Breast epithelium (tissue), 4 donors: ENCODE measurements around the gene TAS2R41. TPM values are rescaled to one million over a fixed set of nuclear protein-coding genes. Genes with fewer than 3 reads are reported as not detected.

Source experiments
- DNase-seq, 2 donors: peaks; one replicate each; pipeline ENCODE4 v3.0.0-alpha.2; 2019; ENCODE audit warnings: low spot score in 2 of 2
- H3K27ac ChIP-seq, 2 donors: fragments of 200-600 bp; sonication (generic) in 1 of 2; one replicate each; pipeline ENCODE4 v1.5.1; 2016 to 2019; ENCODE audit warnings: mild to moderate bottlenecking in 1 of 2
- H3K27me3 ChIP-seq, 2 donors: fragments of 200-600 bp; sonication (generic) in 1 of 2; one replicate each; pipeline versions ENCODE4 v1.5.1 to v1.6.0; 2017 to 2019; ENCODE audit warnings: control low read depth in 1 of 2, mild to moderate bottlenecking in 1 of 2
- H3K36me3 ChIP-seq: fragments of 200-600 bp; one replicate; pipeline ENCODE4 v1.5.1; 2019
- H3K4me1 ChIP-seq, 2 donors: fragments of 200-600 bp; sonication (generic); one replicate each; pipeline ENCODE4 v1.5.1; 2016 to 2019; ENCODE audit warnings: control low read depth in 1 of 2
- H3K4me3 ChIP-seq, 3 donors: fragments of 200-600 bp; sonication (generic); 1 replicate in 2 of 3; 2 replicates in 1 of 3; pipeline ENCODE4 v1.5.1; 2016 to 2019; ENCODE audit warnings: mild to moderate bottlenecking in 3 of 3, moderate library complexity in 2 of 3
- H3K9me3 ChIP-seq, 2 donors: fragments of 200-600 bp; sonication (generic) in 1 of 2; one replicate each; pipeline ENCODE4 v1.5.1; 2016 to 2019; ENCODE audit warnings: control low read depth in 1 of 2
- CTCF ChIP-seq, 3 donors: fragments of 450-650 bp; IDR thresholded peaks; one replicate each; pipeline ENCODE4 v1.5.1; 2016 to 2017; ENCODE audit warnings: antibody characterized with exemption in 3 of 3, mild to moderate bottlenecking in 3 of 3, moderate library complexity in 3 of 3
- POLR2A ChIP-seq: fragments of 450-650 bp; IDR thresholded peaks from one replicate; pipeline ENCODE4 v1.6.1; 2016; ENCODE audit warnings: antibody characterized with exemption, mild to moderate bottlenecking, moderate library complexity
- POLR2AphosphoS5 ChIP-seq, 3 donors: sonication (generic); formaldehyde crosslinking; IDR thresholded peaks; one replicate each; pipeline ENCODE4 v1.6.1; 2017; ENCODE audit warnings: antibody characterized with exemption in 3 of 3
- intact Hi-C: fragments of 100-400 bp; cut with DNase I; formaldehyde crosslinking; loops from one replicate; pipeline ENCODE4 v1.15.1; 2023; ENCODE audit warnings: low total_unique reads
- total RNA-seq, 3 donors: library from RNA; depleted of rRNA; stranded (reverse); fragments of >200 nt; gene quantifications; one replicate each; pipeline ENCODE4 v1.1.0, GENCODE V29; 2016

Gene TAS2R41
- total RNA-seq, 3 donors from 2014 or later: 0.66 to 1.3 TPM; not detected in 1

- Histone ChIP-seq H3K4me3 (no peak overlapping the region), H3K4me1 (no peaks in the 10 kb centered on the region), H3K27me3 (no peaks in the 10 kb centered on the region), H3K27ac (no peak overlapping the region), H3K36me3 (no peaks in the 10 kb centered on the region), H3K9me3 (no peaks in the 10 kb centered on the region)
- intact Hi-C loops: no loop called here
- TF ChIP-seq POLR2AphosphoS5 (IDR thresholded peaks at IDR 0.05) (no peak), CTCF (IDR thresholded peaks at IDR 0.05) (no peak), POLR2A (no peak)
- DNase-seq: peak; percentile 72 to 80
These were observed 43.0 kb upstream of the TAS2R41 start for GRCh38 chr7:143434660-143435059.

GRCh38 chr7:143435266-143435665 is 42.4 kb upstream of the TAS2R41 start:
- Histone ChIP-seq H3K27ac (no peak overlapping the region), H3K36me3 (no peaks in the 10 kb centered on the region), H3K4me3 (no peak overlapping the region), H3K4me1 (no peaks in the 10 kb centered on the region), H3K27me3 (no peaks in the 10 kb centered on the region), H3K9me3 (no peaks in the 10 kb centered on the region)
- DNase-seq: no peak
- TF ChIP-seq POLR2AphosphoS5 (IDR thresholded peaks at IDR 0.05): no peak
- TF ChIP-seq CTCF (IDR thresholded peaks at IDR 0.05): no peak
- TF ChIP-seq POLR2A: no peak
- intact Hi-C loops: no loop called here

- DNase-seq: no peak
- Histone ChIP-seq H3K9me3 (no peaks in the 10 kb centered on the region), H3K4me3 (no peak overlapping the region), H3K27me3 (no peaks in the 10 kb centered on the region), H3K27ac (no peak overlapping the region), H3K36me3 (no peaks in the 10 kb centered on the region), H3K4me1 (no peaks in the 10 kb centered on the region)
- intact Hi-C loops: no loop called here
- TF ChIP-seq CTCF (IDR thresholded peaks at IDR 0.05) (no peak), POLR2AphosphoS5 (IDR thresholded peaks at IDR 0.05) (no peak), POLR2A (no peak)
These were observed 41.2 kb upstream of the TAS2R41 start for GRCh38 chr7:143436325-143436946.

GRCh38 chr7:143437578-143437977 is 40.1 kb upstream of the TAS2R41 start:
- no peak overlapping the region for H3K4me3 ChIP-seq
- no peak overlapping the region for H3K27ac ChIP-seq
- no peak for TF ChIP-seq POLR2AphosphoS5 (IDR thresholded peaks at IDR 0.05)
- no peak for TF ChIP-seq CTCF (IDR thresholded peaks at IDR 0.05)
- no peak for TF ChIP-seq POLR2A
- no peaks in the 10 kb centered on the region for H3K36me3 ChIP-seq
- no peak for DNase-seq
- intact Hi-C loops: no loop called here
- no peaks in the 10 kb centered on the region for H3K9me3 ChIP-seq
- H3K27me3 ChIP-seq: no peaks in the 10 kb centered on the region
- no peaks in the 10 kb centered on the region for H3K4me1 ChIP-seq

GRCh38 chr7:143439866-143440265 is 37.8 kb upstream of the TAS2R41 start:
- Histone ChIP-seq H3K9me3 (no peaks in the 10 kb centered on the region), H3K4me3 (no peak overlapping the region), H3K27me3 (no peaks in the 10 kb centered on the region), H3K36me3 (no peaks in the 10 kb centered on the region), H3K4me1 (no peaks in the 10 kb centered on the region), H3K27ac (no peak overlapping the region)
- intact Hi-C loops: no loop called here
- no peak for TF ChIP-seq POLR2A
- TF ChIP-seq CTCF (IDR thresholded peaks at IDR 0.05): no peak
- no peak for TF ChIP-seq POLR2AphosphoS5 (IDR thresholded peaks at IDR 0.05)
- DNase-seq: no peak
